Measurements from ENCODE around the gene CARS2.
A peak's percentile ranks its signal among the peaks of the same experiment; 100 is the strongest.

Gene CARS2

GRCh38 chr13:110722971-110723370 is 17.1 kb upstream of the CARS2 start:
- Histone ChIP-seq H3K27me3 (ENCODE audit: insufficient read depth, low read length) (no peaks in the 10 kb centered on the region), H3K36me3 (ENCODE audit: insufficient read depth, low read length) (no peaks in the 10 kb centered on the region), H3K4me1 (ENCODE audit: control insufficient read depth, insufficient read depth, low read length, unreplicated experiment) (no peaks in the 10 kb centered on the region), H2AFZ (ENCODE audit: low read length, unreplicated experiment) (no peak overlapping the region), H3K27ac (ENCODE audit: low read depth, low read length) (no peak overlapping the region), H3K79me2 (ENCODE audit: control insufficient read depth, insufficient read depth, low read length, unreplicated experiment) (peaks cover 17% of the 10 kb centered on the region), H3K4me3 (ENCODE audit: low read depth, low read length) (no peak overlapping the region)

DNA sequence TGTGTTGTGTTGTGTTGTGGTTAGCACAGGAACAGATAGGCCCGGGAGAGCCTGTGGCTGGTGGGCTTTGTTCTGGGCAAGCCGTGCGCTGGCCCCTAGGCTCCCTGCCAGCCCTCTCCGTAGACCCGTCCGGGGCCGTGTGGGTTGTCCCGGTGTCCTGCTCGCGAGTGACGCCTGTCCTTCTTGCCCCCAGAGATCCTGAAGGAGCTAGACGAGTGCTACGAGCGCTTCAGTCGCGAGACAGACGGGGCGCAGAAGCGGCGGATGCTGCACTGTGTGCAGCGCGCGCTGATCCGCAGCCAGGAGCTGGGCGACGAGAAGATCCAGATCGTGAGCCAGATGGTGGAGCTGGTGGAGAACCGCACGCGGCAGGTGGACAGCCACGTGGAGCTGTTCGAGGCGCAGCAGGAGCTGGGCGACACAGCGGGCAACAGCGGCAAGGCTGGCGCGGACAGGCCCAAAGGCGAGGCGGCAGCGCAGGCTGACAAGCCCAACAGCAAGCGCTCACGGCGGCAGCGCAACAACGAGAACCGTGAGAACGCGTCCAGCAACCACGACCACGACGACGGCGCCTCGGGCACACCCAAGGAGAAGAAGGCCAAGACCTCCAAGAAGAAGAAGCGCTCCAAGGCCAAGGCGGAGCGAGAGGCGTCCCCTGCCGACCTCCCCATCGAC is 13.3 kb upstream of the CARS2 start:
- Histone ChIP-seq H3K4me3 (ENCODE audit: low read depth, low read length) (no peak overlapping the region), H3K79me2 (ENCODE audit: control insufficient read depth, insufficient read depth, low read length, unreplicated experiment) (peaks cover 47% of the 10 kb centered on the region), H3K27me3 (ENCODE audit: insufficient read depth, low read length) (no peaks in the 10 kb centered on the region), H3K27ac (ENCODE audit: low read depth, low read length) (no peak overlapping the region), H2AFZ (ENCODE audit: low read length, unreplicated experiment) (no peak overlapping the region), H3K36me3 (ENCODE audit: insufficient read depth, low read length) (no peaks in the 10 kb centered on the region), H3K4me1 (ENCODE audit: control insufficient read depth, insufficient read depth, low read length, unreplicated experiment) (peaks cover 3% of the 10 kb centered on the region)

GRCh38 chr13:110716247-110716515 is 10.3 kb upstream of the CARS2 start:
- Histone ChIP-seq H3K27ac (ENCODE audit: low read depth, low read length) (peak overlapping the region; percentile 27; the same call in 1 of the 2 replicates), H3K27me3 (ENCODE audit: insufficient read depth, low read length) (no peaks in the 10 kb centered on the region), H3K79me2 (ENCODE audit: control insufficient read depth, insufficient read depth, low read length, unreplicated experiment) (peaks cover 51% of the 10 kb centered on the region), H2AFZ (ENCODE audit: low read length, unreplicated experiment) (peak overlapping the region; percentile 28), H3K4me1 (ENCODE audit: control insufficient read depth, insufficient read depth, low read length, unreplicated experiment) (peaks cover 6% of the 10 kb centered on the region), H3K4me3 (ENCODE audit: low read depth, low read length) (peak overlapping the region; percentile 87), H3K36me3 (ENCODE audit: insufficient read depth, low read length) (no peaks in the 10 kb centered on the region)

DNA sequence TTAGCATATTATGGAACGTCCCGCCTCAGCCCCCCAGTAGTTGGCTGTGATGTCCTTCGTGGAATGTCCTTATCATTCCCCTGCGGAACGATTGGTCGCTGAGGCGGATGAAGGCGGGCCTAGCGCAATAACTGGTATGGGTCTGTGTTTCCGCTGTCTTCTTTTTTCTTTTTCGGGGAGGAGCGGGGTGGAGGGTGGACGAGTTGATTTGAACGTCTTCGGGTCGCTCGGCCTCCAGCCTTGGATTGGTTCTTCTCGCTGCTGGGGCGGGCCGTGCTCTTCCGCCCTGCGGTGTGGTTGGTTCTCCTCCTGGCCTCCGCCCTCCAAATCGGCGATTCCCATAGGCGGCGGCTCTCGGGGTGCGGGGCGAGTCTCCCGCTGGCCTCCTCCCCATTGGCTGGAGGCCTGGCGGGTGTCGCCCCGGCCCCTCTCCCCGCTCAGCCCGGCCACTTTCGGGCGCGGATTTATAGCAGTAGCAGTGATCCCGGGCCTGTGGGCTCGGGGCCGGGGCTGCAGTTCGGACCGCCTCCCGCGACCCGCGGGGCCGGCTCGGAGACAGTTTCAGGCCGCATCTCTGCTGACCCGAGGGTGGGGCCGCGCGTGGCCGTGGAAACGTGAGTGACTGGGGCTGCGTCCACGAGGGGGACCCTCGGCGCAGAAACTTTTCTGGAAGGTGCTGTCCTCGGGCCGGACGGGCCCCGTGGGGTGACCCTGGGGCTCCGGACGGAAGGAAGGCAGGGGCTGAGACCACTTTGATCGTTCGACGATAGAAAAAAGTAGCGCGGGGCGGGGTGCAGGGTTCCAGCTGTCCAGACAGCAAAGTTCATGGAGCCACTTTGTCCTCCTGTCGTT is 9.7 kb upstream of the CARS2 start:
- H2AFZ ChIP-seq (ENCODE audit: low read length, unreplicated experiment): peak overlapping the region; percentile 28

GRCh38 chr13:110714797-110715394 is 9.0 kb upstream of the CARS2 start:
- Histone ChIP-seq H3K79me2 (ENCODE audit: control insufficient read depth, insufficient read depth, low read length, unreplicated experiment) (peaks cover 53% of the 10 kb centered on the region), H3K27ac (ENCODE audit: low read depth, low read length) (peak overlapping the region; percentile 60), H3K27me3 (ENCODE audit: insufficient read depth, low read length) (no peaks in the 10 kb centered on the region), H3K36me3 (ENCODE audit: insufficient read depth, low read length) (no peaks in the 10 kb centered on the region), H3K4me3 (ENCODE audit: low read depth, low read length) (peak overlapping the region; percentile 87), H3K4me1 (ENCODE audit: control insufficient read depth, insufficient read depth, low read length, unreplicated experiment) (peaks cover 10% of the 10 kb centered on the region), H2AFZ (ENCODE audit: low read length, unreplicated experiment) (peak overlapping the region; percentile 14)

More for the DNA sequence above, 9.7 kb upstream of the CARS2 start:
- peak overlapping the region; percentile 27; the same call in 1 of the 2 replicates for H3K27ac ChIP-seq (ENCODE audit: low read depth, low read length)
- peaks cover 10% of the 10 kb centered on the region for H3K4me1 ChIP-seq (ENCODE audit: control insufficient read depth, insufficient read depth, low read length, unreplicated experiment)
- H3K36me3 ChIP-seq (ENCODE audit: insufficient read depth, low read length): no peaks in the 10 kb centered on the region
- no peaks in the 10 kb centered on the region for H3K27me3 ChIP-seq (ENCODE audit: insufficient read depth, low read length)
- peaks cover 54% of the 10 kb centered on the region for H3K79me2 ChIP-seq (ENCODE audit: control insufficient read depth, insufficient read depth, low read length, unreplicated experiment)
- H3K4me3 ChIP-seq (ENCODE audit: low read depth, low read length): peak overlapping the region; percentile 87

- H3K36me3 ChIP-seq (ENCODE audit: insufficient read depth, low read length): no peaks in the 10 kb centered on the region
- H3K27me3 ChIP-seq (ENCODE audit: insufficient read depth, low read length): no peaks in the 10 kb centered on the region
- H3K4me3 ChIP-seq (ENCODE audit: low read depth, low read length): peak overlapping the region; percentile 87
- H2AFZ ChIP-seq (ENCODE audit: low read length, unreplicated experiment): peak overlapping the region; percentile 77
- peak overlapping the region; percentile 97; the same call in 1 of the 2 replicates for H3K27ac ChIP-seq (ENCODE audit: low read depth, low read length)
- peaks cover 47% of the 10 kb centered on the region for H3K79me2 ChIP-seq (ENCODE audit: control insufficient read depth, insufficient read depth, low read length, unreplicated experiment)
- H3K4me1 ChIP-seq (ENCODE audit: control insufficient read depth, insufficient read depth, low read length, unreplicated experiment): peaks cover 10% of the 10 kb centered on the region
Measured at GRCh38 chr13:110713981-110714796, 8.3 kb upstream of the CARS2 start.

DNA sequence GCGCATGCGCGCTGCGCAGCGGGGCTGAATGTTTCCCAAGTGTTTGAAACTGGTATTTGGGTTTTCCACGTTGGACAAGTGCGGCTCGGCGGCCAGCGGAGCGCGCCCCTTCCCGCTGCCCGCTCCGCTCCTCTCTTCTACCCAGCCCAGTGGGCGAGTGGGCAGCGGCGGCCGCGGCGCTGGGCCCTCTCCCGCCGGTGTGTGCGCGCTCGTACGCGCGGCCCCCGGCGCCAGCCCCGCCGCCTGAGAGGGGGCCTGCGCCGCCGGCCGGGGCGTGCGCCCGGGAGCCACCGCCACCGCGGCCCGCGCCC is 7.7 kb upstream of the CARS2 start, which contains the start of gene ING1:
TSS of gene ING1 (plus strand) at position 59 of the 311 bp plus-strand sequence. CDS start 450 bp downstream, outside the sequence.
- H3K36me3 ChIP-seq (ENCODE audit: insufficient read depth, low read length): no peaks in the 10 kb centered on the region
- H3K4me1 ChIP-seq (ENCODE audit: control insufficient read depth, insufficient read depth, low read length, unreplicated experiment): peaks cover 10% of the 10 kb centered on the region
- H3K27me3 ChIP-seq (ENCODE audit: insufficient read depth, low read length): no peaks in the 10 kb centered on the region
- peaks cover 42% of the 10 kb centered on the region for H3K79me2 ChIP-seq (ENCODE audit: control insufficient read depth, insufficient read depth, low read length, unreplicated experiment)
- H3K4me3 ChIP-seq (ENCODE audit: low read depth, low read length): peak within 1 kb of the TSS; percentile 87
- H3K27ac ChIP-seq (ENCODE audit: low read depth, low read length): peak within 1 kb of the TSS; percentile 97
- H2AFZ ChIP-seq (ENCODE audit: low read length, unreplicated experiment): peak within 1 kb of the TSS; percentile 86

DNA sequence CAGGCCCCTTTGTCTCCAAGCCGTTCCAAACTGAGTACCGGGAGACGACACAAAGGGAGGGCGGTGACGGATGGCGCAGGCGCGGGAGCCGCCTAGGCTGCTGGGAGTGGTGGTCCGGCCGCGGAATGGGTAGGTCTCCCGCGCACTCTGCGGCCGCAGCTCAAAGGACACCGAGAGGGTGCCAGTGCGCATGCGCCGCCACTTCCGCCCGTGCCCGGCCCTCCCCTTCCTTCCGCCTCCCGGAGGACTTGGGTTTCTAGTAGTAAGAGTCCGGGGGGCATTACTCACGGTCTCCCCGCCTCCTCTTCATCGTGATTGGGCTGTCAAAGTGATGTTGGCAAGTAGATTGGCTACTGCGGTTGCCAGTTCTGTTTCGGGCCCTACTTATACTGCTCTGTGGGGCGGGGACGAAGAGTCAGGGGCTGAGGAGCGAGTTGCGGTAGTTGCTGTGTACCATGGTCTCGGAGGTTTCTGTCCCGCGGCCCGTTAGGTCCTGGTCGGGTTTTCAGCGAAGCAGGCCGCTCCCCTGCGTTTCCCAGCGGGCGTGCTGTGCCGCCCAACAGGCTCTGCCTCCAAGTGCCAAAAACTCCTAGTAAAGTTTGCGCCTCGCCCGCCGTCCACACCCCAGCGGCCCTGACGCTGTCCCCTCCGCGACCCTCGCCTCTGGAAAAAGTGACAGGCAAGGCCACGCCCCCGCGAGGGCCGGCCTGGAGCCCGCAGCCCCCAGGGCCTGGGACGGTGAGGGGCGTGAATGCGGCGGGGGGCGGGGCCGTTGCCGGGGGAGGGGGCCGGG is 7.1 kb upstream of the CARS2 start:
- Histone ChIP-seq H2AFZ (ENCODE audit: low read length, unreplicated experiment) (peak overlapping the region; percentile 86), H3K4me3 (ENCODE audit: low read depth, low read length) (peak overlapping the region; percentile 87), H3K27me3 (ENCODE audit: insufficient read depth, low read length) (no peaks in the 10 kb centered on the region), H3K4me1 (ENCODE audit: control insufficient read depth, insufficient read depth, low read length, unreplicated experiment) (peaks cover 10% of the 10 kb centered on the region), H3K79me2 (ENCODE audit: control insufficient read depth, insufficient read depth, low read length, unreplicated experiment) (peaks cover 37% of the 10 kb centered on the region), H3K27ac (ENCODE audit: low read depth, low read length) (peak overlapping the region; percentile 97), H3K36me3 (ENCODE audit: insufficient read depth, low read length) (no peaks in the 10 kb centered on the region)

GRCh38 chr13:110712081-110712848 is 6.3 kb upstream of the CARS2 start:
- Histone ChIP-seq H2AFZ (ENCODE audit: low read length, unreplicated experiment) (peak overlapping the region; percentile 86), H3K27ac (ENCODE audit: low read depth, low read length) (peak overlapping the region; percentile 97), H3K4me3 (ENCODE audit: low read depth, low read length) (peak overlapping the region; percentile 83), H3K36me3 (ENCODE audit: insufficient read depth, low read length) (no peaks in the 10 kb centered on the region), H3K79me2 (ENCODE audit: control insufficient read depth, insufficient read depth, low read length, unreplicated experiment) (peaks cover 30% of the 10 kb centered on the region), H3K4me1 (ENCODE audit: control insufficient read depth, insufficient read depth, low read length, unreplicated experiment) (peaks cover 9% of the 10 kb centered on the region), H3K27me3 (ENCODE audit: insufficient read depth, low read length) (no peaks in the 10 kb centered on the region)
